NOMO-1 (cell line): Measurements from ENCODE around the gene TAL2.

Experiments used
- DNase-seq, 2 experiments: peaks; one replicate each; lab custom pipeline; 2025; ENCODE audit not compliant: unreplicated experiment in 2 of 2; lab: John Stamatoyannopoulos, UW

Gene TAL2

GRCh38 chr9:105673850-105674387 is 11.7 kb downstream of the TAL2 start:
- peak; percentile 63 to 65 for DNase-seq

- DNase-seq: no peak
These were observed 14.2 kb downstream of the TAL2 start for GRCh38 chr9:105676351-105676923.

- no peak for DNase-seq
These were observed 15.9 kb downstream of the TAL2 start for GRCh38 chr9:105678163-105678562.

GRCh38 chr9:105678781-105679180 is 16.5 kb downstream of the TAL2 start:
- DNase-seq: no peak

GRCh38 chr9:105679257-105680022 is 17.2 kb downstream of the TAL2 start:
- DNase-seq: no peak

- no peak for DNase-seq
These were observed 19.1 kb downstream of the TAL2 start for GRCh38 chr9:105681313-105681712.

GRCh38 chr9:105681724-105682123 is 19.5 kb downstream of the TAL2 start:
- DNase-seq: no peak

GRCh38 chr9:105683688-105684275 is 21.5 kb downstream of the TAL2 start:
- no peak for DNase-seq

GRCh38 chr9:105686936-105687335 is 24.7 kb downstream of the TAL2 start:
- no peak for DNase-seq

GRCh38 chr9:105690742-105691141 is 28.5 kb downstream of the TAL2 start:
- DNase-seq: no peak

GRCh38 chr9:105693435-105694189 is 31.4 kb downstream of the TAL2 start:
- DNase-seq: peak; percentile 53 to 70

GRCh38 chr9:105694190-105694847 is 32.1 kb downstream of the TAL2 start, which contains the start of gene TMEM38B:
Gene TMEM38B (plus strand): TSS chr9:105694541. CDS start chr9:105694661, 120 bp downstream.
- DNase-seq: peak; percentile 66 to 79

GRCh38 chr9:105694848-105695581 is 32.8 kb downstream of the TAL2 start:
- DNase-seq: peak; percentile 72 to 86

- no peak for DNase-seq
These were observed 34.0 kb downstream of the TAL2 start for GRCh38 chr9:105696219-105696793.

- no peak for DNase-seq
These were observed 35.6 kb downstream of the TAL2 start for GRCh38 chr9:105697871-105698270.

GRCh38 chr9:105698348-105698870 is 36.2 kb downstream of the TAL2 start:
- no peak for DNase-seq

GRCh38 chr9:105700668-105701067 is 38.4 kb downstream of the TAL2 start:
- DNase-seq: no peak

GRCh38 chr9:105701145-105701544 is 38.9 kb downstream of the TAL2 start:
- no peak for DNase-seq

- DNase-seq: no peak
These were observed 40.0 kb downstream of the TAL2 start for GRCh38 chr9:105702207-105702606.
